Measurements from ENCODE around the gene SCN7A. TPM values are rescaled to one million over a fixed set of nuclear protein-coding genes. Genes with fewer than 3 reads are reported as not detected.

SCN7A gene
- polyA plus RNA-seq, 2 of the 4 experiments (the other 2 are of a cell fraction) = not detected

DNA sequence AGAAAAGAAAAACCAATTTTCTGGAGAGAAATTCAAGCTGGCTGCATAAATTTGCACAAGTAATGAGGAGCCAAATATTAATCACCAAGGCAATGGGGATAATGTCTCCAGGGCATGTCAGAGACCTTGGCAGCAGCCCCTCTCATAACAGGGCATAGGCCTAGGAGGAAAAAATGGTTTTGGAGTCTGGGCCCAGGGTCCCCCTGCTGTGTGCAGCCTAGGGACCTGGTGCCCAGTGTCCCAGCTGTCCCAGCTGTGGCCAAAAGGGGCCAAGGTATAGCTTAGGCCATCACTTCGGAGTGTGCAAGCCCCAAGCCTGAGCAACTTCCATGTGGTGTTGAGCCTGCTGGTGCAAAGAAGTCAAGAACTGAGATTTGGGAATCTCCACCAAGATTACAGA lies 57.1 kb downstream of the SCN7A start:
- Histone ChIP-seq H3K4me2 (no peak overlapping the region), H3K27ac (no peak overlapping the region), H3K9me3 (no peaks in the 10 kb centered on the region), H3K4me1 (no peaks in the 10 kb centered on the region), H3K4me3 (no peak overlapping the region)
- FAIRE-seq (no peak), DNase-seq (ENCODE audit: low read depth in 1 of 2, low spot score in 1 of 2) (no peak), ATAC-seq (no peak)
- CTCF ChIA-PET = interaction anchor here (0.6 kb wide), 1 partner anchor 831 kb away, joined by 4 read pairs; no protein-coding TSS in a partner anchor
- 0% methylated on average over 1 of the region's 1 CpG for WGBS (ENCODE audit: missing lambda C conversion rate)
- no peak for TF ChIP-seq REST (IDR thresholded peaks at IDR 0.05)
- POLR2A ChIA-PET = no interaction called here

DNA sequence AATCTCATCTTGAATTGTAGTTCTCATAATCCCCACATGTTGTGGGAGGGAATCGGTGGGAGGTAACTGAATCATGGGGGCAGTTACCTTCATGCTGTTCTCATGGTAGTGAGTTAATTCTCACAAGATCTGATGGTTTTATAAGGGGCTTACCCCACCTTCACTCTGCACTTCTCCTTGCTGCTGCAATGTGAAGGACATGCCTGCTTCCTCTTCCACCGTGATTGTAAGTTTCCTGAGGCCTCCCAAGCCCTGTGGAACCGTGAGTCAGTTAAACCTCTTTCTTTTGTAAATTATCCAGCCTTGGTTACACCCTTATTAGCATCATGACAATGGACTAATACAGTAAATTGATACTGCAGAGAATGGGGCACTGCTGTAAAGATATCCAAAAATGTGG lies 57.9 kb downstream of the SCN7A start:
- Histone ChIP-seq H3K27ac (no peak overlapping the region), H3K4me1 (no peaks in the 10 kb centered on the region), H3K9me3 (no peaks in the 10 kb centered on the region), H3K4me3 (no peak overlapping the region), H3K4me2 (no peak overlapping the region)
- POLR2A ChIA-PET = no interaction called here
- DNase-seq (ENCODE audit: low read depth in 1 of 2, low spot score in 1 of 2) (no peak), ATAC-seq (no peak), FAIRE-seq (no peak)
- CTCF ChIA-PET = no interaction called here
- no peak for TF ChIP-seq FOXS1 (CRISPR knock-in tag; IDR thresholded peaks at IDR 0.05)
- TF ChIP-seq ZC3H11A (IDR thresholded peaks at IDR 0.05) = no peak
- TF ChIP-seq NR3C1 (IDR thresholded peaks at IDR 0.05) = no peak
- TF ChIP-seq RAD21 (conservative IDR thresholded peaks at IDR 0.05 in 1 of 2, IDR thresholded peaks at IDR 0.05 in 1 of 2) = no peak
- no peak for TF ChIP-seq EHF (CRISPR knock-in tag; IDR thresholded peaks at IDR 0.05)
- TF ChIP-seq ATOH8 (CRISPR knock-in tag; IDR thresholded peaks at IDR 0.05; ENCODE audit: low read depth) = no peak
- TF ChIP-seq, protein P1, sequence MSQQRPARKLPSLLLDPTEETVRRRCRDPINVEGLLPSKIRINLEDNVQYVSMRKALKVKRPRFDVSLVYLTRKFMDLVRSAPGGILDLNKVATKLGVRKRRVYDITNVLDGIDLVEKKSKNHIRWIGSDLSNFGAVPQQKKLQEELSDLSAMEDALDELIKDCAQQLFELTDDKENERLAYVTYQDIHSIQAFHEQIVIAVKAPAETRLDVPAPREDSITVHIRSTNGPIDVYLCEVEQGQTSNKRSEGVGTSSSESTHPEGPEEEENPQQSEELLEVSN (IDR thresholded peaks at IDR 0.05; ENCODE audit: borderline replicate concordance, low read depth) = no peak
- no peak for TF ChIP-seq ESRRA (IDR thresholded peaks at IDR 0.05; ENCODE audit: borderline replicate concordance, low read length)
- TF ChIP-seq EP300 (IDR thresholded peaks at IDR 0.05) = no peak
- no peak for TF ChIP-seq CBX8 (IDR thresholded peaks at IDR 0.05)
- TF ChIP-seq CBX2 (IDR thresholded peaks at IDR 0.05; ENCODE audit: borderline replicate concordance, low read depth) = no peak
- TF ChIP-seq MAX (IDR thresholded peaks at IDR 0.05) = no peak
- TF ChIP-seq CEBPB (IDR thresholded peaks at IDR 0.05) = no peak
- no peak for TF ChIP-seq HEYL (CRISPR knock-in tag; IDR thresholded peaks at IDR 0.05)
- TF ChIP-seq EHMT2 (IDR thresholded peaks at IDR 0.05; ENCODE audit: low read depth) = no peak
- TF ChIP-seq, protein P2, sequence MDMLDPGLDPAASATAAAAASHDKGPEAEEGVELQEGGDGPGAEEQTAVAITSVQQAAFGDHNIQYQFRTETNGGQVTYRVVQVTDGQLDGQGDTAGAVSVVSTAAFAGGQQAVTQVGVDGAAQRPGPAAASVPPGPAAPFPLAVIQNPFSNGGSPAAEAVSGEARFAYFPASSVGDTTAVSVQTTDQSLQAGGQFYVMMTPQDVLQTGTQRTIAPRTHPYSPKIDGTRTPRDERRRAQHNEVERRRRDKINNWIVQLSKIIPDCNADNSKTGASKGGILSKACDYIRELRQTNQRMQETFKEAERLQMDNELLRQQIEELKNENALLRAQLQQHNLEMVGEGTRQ (IDR thresholded peaks at IDR 0.05) = no peak
- TF ChIP-seq HOXA7 (CRISPR knock-in tag; IDR thresholded peaks at IDR 0.05) = no peak
- TF ChIP-seq KDM5A (IDR thresholded peaks at IDR 0.05) = no peak
- no peak for TF ChIP-seq JUN (IDR thresholded peaks at IDR 0.05)
- TF ChIP-seq, protein P3, sequence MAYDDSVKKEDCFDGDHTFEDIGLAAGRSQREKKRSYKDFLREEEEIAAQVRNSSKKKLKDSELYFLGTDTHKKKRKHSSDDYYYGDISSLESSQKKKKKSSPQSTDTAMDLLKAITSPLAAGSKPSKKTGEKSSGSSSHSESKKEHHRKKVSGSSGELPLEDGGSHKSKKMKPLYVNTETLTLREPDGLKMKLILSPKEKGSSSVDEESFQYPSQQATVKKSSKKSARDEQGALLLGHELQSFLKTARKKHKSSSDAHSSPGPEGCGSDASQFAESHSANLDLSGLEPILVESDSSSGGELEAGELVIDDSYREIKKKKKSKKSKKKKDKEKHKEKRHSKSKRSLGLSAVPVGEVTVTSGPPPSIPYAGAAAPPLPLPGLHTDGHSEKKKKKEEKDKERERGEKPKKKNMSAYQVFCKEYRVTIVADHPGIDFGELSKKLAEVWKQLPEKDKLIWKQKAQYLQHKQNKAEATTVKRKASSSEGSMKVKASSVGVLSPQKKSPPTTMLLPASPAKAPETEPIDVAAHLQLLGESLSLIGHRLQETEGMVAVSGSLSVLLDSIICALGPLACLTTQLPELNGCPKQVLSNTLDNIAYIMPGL (CRISPR knock-in tag; IDR thresholded peaks at IDR 0.05; ENCODE audit: borderline replicate concordance) = no peak
- 7% methylated on average over 3 of the region's 3 CpGs for WGBS (ENCODE audit: missing lambda C conversion rate)

All from A549 (cell line).